ENCODE data around the gene ARHGAP18.

ARHGAP18 gene

GRCh38 chr6:129672881-129673631 lies 36.9 kb downstream of the ARHGAP18 start:
- no peak overlapping the region; the same call in 1 of the 2 replicates for H3K4me3 ChIP-seq (ENCODE audit: low read depth, low read length)
- TF ChIP-seq, protein P1, sequence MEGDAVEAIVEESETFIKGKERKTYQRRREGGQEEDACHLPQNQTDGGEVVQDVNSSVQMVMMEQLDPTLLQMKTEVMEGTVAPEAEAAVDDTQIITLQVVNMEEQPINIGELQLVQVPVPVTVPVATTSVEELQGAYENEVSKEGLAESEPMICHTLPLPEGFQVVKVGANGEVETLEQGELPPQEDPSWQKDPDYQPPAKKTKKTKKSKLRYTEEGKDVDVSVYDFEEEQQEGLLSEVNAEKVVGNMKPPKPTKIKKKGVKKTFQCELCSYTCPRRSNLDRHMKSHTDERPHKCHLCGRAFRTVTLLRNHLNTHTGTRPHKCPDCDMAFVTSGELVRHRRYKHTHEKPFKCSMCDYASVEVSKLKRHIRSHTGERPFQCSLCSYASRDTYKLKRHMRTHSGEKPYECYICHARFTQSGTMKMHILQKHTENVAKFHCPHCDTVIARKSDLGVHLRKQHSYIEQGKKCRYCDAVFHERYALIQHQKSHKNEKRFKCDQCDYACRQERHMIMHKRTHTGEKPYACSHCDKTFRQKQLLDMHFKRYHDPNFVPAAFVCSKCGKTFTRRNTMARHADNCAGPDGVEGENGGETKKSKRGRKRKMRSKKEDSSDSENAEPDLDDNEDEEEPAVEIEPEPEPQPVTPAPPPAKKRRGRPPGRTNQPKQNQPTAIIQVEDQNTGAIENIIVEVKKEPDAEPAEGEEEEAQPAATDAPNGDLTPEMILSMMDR (IDR thresholded peaks at IDR 0.05; ENCODE audit: low read depth, low read length, missing control alignments): no peak
- DNase-seq (ENCODE audit: low read depth): no peak

DNA sequence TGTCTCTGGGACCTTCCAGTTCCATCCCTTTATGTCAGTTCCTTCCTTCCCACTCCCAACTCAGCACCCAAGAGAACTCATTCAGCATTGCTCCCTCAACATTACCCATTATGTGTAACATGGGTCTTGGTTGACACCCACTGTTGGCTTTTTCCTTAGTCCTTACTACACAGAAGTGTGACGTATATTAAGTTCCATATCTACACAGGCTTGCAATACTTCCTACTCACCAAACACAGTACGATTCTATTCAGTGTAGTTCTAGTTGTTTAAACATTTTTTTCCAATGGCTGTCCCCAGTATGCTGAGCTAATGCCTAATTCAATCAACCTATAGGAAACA lies 37.7 kb downstream of the ARHGAP18 start:
- peak overlapping the region; percentile 36 for H3K4me3 ChIP-seq (ENCODE audit: low read depth, low read length)
- TF ChIP-seq, protein P1 (IDR thresholded peaks at IDR 0.05; ENCODE audit: low read depth, low read length, missing control alignments): no peak
- no peak for DNase-seq (ENCODE audit: low read depth)

- DNase-seq (ENCODE audit: low read depth): peak; percentile 92
- peak overlapping the region; percentile 36 for H3K4me3 ChIP-seq (ENCODE audit: low read depth, low read length)
- TF ChIP-seq, protein P1 (IDR thresholded peaks at IDR 0.05; ENCODE audit: low read depth, low read length, missing control alignments): peak; percentile 62
Measured at GRCh38 chr6:129671442-129672340, 38.3 kb downstream of the ARHGAP18 start.

DNA sequence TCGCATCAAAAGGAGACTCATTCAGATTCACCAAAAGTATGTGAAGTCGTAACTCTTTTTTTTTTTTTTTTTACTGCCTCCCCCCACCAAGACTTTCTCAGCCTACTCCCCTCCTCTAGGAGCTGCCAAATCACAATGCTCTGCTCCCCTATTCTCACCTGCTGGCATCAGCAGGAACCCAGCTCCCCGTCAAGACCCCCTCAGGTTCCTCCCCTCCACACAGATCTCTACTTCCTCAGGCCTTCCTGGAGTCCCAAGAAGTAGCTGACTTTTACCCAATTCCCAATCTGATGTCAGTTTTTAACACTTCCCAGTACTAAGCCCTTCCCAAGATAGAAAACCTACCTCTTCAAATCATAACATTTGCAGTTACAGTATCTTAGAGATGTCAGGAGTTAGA lies 39.3 kb downstream of the ARHGAP18 start:
- H3K4me3 ChIP-seq (ENCODE audit: low read depth, low read length): no peak overlapping the region
- DNase-seq (ENCODE audit: low read depth): no peak
- TF ChIP-seq, protein P1 (IDR thresholded peaks at IDR 0.05; ENCODE audit: low read depth, low read length, missing control alignments): no peak

DNA sequence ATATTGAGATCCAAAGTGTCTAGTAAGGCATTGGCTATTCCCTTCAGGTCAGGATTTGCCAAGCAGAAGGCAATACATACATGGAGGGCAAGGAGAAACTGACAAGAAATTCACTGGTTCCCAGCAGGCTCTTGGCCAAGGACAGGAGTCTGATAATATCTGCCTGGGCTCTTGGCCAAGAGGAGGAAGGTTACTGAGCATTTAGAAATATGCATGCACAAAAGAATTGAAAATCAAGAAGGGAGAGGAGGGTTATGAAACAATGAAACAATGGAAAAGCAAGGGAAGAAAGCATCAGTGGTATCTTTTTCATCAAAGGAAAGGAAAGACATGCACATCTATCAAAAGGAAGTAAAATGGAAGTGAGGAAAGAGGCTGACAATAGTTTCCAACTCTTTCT lies 42.4 kb downstream of the ARHGAP18 start:
- DNase-seq (ENCODE audit: low read depth): no peak
- TF ChIP-seq, protein P1 (IDR thresholded peaks at IDR 0.05; ENCODE audit: low read depth, low read length, missing control alignments): no peak
- H3K4me3 ChIP-seq (ENCODE audit: low read depth, low read length): no peak overlapping the region

GRCh38 chr6:129667034-129667433 lies 42.9 kb downstream of the ARHGAP18 start:
- no peak for DNase-seq (ENCODE audit: low read depth)
- TF ChIP-seq, protein P1 (IDR thresholded peaks at IDR 0.05; ENCODE audit: low read depth, low read length, missing control alignments): no peak
- H3K4me3 ChIP-seq (ENCODE audit: low read depth, low read length): no peak overlapping the region
